GM12873 (cell line): ENCODE results near the gene NFASC.

ENCODE experiments used
- CTCF ChIP-seq: IDR thresholded peaks from 2 replicates; pipeline ENCODE4 v1.5.1; 2012; ENCODE audit warnings: low read depth, mild to moderate bottlenecking, moderate library complexity, low read length, control low read depth; ENCODE audit not compliant: insufficient read depth; ENCODE audit errors: missing control alignments

Gene NFASC

GRCh38 chr1:204842369-204842768 is 28.3 kb upstream of the NFASC start:
- TF ChIP-seq CTCF = no peak

GRCh38 chr1:204842892-204843291 is 27.8 kb upstream of the NFASC start:
- no peak for TF ChIP-seq CTCF

- TF ChIP-seq CTCF = no peak
Measured at GRCh38 chr1:204846546-204846945, 24.1 kb upstream of the NFASC start.

- no peak for TF ChIP-seq CTCF
Measured at GRCh38 chr1:204848579-204848978, 22.1 kb upstream of the NFASC start.

GRCh38 chr1:204852854-204853253 is 17.8 kb upstream of the NFASC start:
- TF ChIP-seq CTCF = no peak

- no peak for TF ChIP-seq CTCF
Measured at GRCh38 chr1:204853436-204853835, 17.2 kb upstream of the NFASC start.

GRCh38 chr1:204854286-204854685 is 16.4 kb upstream of the NFASC start:
- TF ChIP-seq CTCF = no peak

GRCh38 chr1:204858363-204858821 is 12.3 kb upstream of the NFASC start:
- TF ChIP-seq CTCF = no peak
